Measurements from ENCODE around the gene MICAL2.

DNA sequence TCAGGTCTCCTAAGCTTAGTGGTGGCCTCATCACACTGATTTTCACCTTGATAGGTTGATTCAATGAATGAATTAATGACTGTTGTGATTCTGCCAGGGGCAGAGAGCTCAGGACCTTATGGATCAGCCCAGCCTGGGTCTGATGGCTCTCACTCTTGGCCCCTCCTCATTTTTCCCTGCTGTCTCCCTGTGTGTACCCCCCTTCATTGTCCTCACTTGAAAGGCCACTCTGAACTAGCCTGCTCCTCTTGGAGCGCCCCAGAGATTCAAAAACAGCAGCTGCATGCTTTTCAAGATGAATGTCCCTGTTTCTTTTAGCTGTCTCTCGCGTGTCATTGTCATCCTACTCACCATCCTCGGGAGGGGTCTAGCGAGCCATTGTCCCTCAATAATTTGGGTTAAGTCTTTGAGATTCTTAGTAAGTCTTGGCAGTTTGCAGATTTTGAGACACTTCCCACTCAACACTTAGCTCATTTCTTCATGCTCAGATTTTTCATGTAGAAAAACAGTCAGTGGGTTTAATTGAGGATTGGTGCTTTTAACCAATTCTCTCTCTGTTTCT lies 42.5 kb upstream of the MICAL2 start:
- TF ChIP-seq TAF1 (IDR thresholded peaks at IDR 0.05; ENCODE audit: low read depth) (no peak), EP300 (IDR thresholded peaks at IDR 0.05; ENCODE audit: borderline replicate concordance) (no peak)
- TF ChIP-seq, protein P1, sequence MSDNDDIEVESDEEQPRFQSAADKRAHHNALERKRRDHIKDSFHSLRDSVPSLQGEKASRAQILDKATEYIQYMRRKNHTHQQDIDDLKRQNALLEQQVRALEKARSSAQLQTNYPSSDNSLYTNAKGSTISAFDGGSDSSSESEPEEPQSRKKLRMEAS (IDR thresholded peaks at IDR 0.05) = no peak

Data from Ishikawa (cell line).